ENCODE measurements around the gene TLX1. TPM values are rescaled to one million over a fixed set of nuclear protein-coding genes. Genes with fewer than 3 reads are reported as not detected.

The TLX1 gene
- under 1 TPM in 2 of 3 donors, not detected in 1; 0.02 to 0.09 TPM for polyA plus RNA-seq

- no peak within 1 kb of the TSS for H3K27ac ChIP-seq (ENCODE audit: low read depth, low read length)
- WGBS, 3 donors: 2% methylated on average over 80 to 83 of the region's 83 CpGs
Observed at GRCh38 chr10:101130984-101131961, at the start of gene TLX1. TSS of gene TLX1 (plus strand) at chr10:101131300. CDS start at chr10:101131542, 242 bp downstream.

GRCh38 chr10:101085846-101086245 is 45.3 kb upstream of the TLX1 start:
- 57 to 85% (median 80%) methylated on average over 6 of the region's 6 CpGs for WGBS, 3 donors
- no peak overlapping the region for H3K27ac ChIP-seq (ENCODE audit: low read depth, low read length)

DNA sequence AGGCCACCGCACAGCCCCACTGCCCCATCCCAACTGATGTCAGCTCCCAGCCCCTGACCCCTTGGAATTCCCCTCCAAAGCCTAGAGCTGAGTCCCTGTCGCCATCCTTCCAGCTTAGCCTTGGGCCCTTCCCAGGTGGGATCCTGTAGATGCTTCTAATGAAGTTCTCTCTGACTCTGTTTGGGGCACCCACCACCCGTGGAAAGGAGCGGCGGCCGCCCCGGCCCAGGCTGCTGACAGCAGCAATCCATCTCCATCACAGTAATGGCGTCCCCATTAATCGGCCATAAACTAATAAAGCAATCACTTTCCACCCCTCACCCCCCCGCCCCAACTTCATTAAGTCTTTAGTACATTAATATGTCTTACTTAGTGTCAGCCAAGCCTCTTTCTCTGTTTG is 43.7 kb upstream of the TLX1 start:
- 42 to 53% (median 50%) methylated on average over 10 of the region's 10 CpGs for WGBS, 3 donors
- no peak overlapping the region for H3K27ac ChIP-seq (ENCODE audit: low read depth, low read length)

DNA sequence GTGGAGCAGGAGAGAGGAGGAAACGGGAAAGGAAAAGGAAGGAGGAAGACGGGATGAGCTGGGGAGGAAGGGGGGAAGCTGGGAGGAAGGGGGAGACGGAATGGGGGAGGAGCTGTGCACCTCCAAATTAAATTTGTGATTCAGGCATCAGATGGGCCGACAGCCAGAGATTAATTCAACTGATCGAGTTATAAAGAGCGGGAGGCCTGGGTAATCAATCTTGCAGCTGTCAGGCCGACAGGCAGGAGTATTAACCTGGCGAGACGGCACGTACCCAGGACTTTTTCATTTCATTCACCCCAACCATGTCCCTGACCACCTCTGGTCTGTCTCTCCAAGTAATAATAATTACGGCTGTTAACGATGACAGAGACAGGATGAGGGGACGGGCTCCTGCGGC is 43.1 kb upstream of the TLX1 start:
- H3K27ac ChIP-seq (ENCODE audit: low read depth, low read length): no peak overlapping the region
- WGBS, 3 donors: 16 to 18% (median 17%) methylated on average over 14 of the region's 14 CpGs

- no peak overlapping the region for H3K27ac ChIP-seq (ENCODE audit: low read depth, low read length)
- 63 to 73% (median 72%) methylated on average over 11 of the region's 11 CpGs for WGBS, 3 donors
Observed at GRCh38 chr10:101089520-101090299, 41.4 kb upstream of the TLX1 start.

DNA sequence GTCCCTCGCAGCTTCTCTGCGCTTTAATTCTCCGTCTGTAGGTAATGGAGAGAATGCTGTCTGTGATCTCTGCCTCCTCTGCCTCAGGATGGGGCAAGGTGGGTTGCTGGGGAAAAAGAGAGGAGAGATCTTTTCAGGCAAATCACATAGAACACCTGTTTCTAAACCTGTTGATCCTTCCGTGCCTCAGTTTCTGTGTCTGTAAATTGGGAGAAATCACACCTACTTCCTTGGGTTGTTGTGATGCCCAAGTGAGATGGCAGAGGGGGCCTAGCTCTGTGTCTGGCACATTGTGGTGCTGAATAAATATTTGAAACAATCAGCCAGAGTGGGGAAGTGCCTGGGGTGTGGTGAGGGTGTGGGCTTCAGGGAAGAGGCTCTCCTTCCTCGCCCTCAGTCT is 40.5 kb upstream of the TLX1 start:
- H3K27ac ChIP-seq (ENCODE audit: low read depth, low read length): no peak overlapping the region
- 85 to 94% (median 90%) methylated on average over 5 of the region's 5 CpGs for WGBS, 3 donors

DNA sequence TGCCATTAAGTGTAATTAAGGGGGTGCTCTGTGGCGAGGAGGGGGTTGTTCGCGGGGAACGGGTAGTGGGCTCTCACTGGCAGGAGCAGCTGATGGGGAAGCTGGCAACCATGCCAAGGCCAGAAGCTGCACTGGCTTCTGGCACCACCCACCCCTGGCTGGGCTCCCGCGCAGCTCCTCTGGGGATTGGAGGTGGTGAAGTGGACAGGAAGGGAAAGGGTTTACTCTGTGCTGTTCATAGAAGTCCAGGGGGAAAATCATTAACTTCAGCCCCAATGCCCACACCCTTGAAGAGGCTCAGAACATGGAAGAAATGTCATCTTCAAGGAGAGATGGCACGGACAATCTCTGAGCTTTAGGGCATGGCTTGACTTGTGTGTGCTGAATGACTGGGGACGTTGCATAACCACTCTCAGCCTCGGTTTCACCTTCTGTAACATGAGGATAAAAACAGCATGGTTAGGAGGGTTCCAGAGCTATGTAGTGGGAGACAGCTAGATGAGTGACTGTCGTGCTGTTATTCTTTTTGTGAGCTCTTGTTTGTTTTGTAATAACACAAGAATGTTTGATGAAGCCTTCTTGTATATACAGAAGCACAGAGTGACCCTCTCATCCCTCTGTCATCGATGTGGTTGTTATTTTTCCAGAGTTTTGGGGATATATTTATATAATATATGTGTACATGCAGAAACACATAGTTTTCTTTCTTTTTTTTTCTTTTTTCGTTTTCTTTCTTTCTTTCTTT is 39.4 kb upstream of the TLX1 start:
- no peak overlapping the region for H3K27ac ChIP-seq (ENCODE audit: low read depth, low read length)
- WGBS, 3 donors: 61 to 74% (median 74%) methylated on average over 12 of the region's 12 CpGs

DNA sequence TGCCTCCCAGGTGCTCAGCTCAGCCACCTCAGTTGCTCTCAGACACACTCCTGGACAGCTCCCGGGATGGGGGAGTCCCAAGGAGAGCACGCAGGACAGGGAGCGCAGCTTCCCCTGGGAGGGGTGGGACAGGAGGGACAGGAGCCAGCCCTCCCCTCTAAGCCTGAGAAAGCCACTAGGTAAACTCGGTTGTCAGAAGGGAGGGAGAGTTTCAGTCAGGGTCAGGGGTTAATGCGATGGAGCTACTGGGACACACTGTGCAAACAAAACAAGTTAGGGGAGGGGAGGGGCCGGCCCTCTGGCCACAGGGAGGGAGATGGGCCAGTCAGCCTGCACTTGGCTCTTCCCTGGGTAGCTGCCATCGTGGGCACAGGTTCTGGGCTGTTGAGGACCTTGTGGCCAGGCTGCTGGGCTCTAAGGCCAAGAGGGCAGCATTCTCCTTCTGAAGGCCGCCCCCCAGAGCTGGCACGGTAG is 38.2 kb upstream of the TLX1 start:
- H3K27ac ChIP-seq (ENCODE audit: low read depth, low read length): no peak overlapping the region
- 32 to 49% (median 45%) methylated on average over 9 of the region's 9 CpGs for WGBS, 3 donors

GRCh38 chr10:101094121-101094879 is 36.8 kb upstream of the TLX1 start:
- 54 to 63% (median 60%) methylated on average over 14 of the region's 14 CpGs for WGBS, 3 donors
- H3K27ac ChIP-seq (ENCODE audit: low read depth, low read length): no peak overlapping the region

DNA sequence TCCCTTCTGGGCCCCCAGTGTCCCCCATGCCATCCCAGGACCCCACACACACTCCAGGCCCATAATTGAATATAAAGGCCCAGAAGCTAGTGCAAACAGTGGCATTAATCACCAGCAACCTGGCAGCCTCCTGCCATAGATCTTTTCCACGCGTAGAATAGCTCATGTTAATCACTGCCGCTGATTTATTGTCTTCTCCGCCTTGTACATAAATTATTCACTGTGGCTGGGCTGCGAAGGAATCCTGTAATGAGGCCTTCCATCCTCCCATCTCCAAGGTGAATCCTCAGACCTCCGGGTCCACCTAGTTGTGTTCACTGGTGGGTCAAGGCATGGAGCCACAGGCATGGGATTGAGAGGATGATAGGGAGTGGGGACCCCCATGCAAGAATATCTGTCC is 36.1 kb upstream of the TLX1 start:
- no peak overlapping the region for H3K27ac ChIP-seq (ENCODE audit: low read depth, low read length)
- 66 to 75% (median 68%) methylated on average over 6 of the region's 6 CpGs for WGBS, 3 donors

GRCh38 chr10:101095550-101096213 is 35.4 kb upstream of the TLX1 start:
- H3K27ac ChIP-seq (ENCODE audit: low read depth, low read length): no peak overlapping the region
- WGBS, 3 donors: 12 to 23% (median 20%) methylated on average over 7 of the region's 7 CpGs

DNA sequence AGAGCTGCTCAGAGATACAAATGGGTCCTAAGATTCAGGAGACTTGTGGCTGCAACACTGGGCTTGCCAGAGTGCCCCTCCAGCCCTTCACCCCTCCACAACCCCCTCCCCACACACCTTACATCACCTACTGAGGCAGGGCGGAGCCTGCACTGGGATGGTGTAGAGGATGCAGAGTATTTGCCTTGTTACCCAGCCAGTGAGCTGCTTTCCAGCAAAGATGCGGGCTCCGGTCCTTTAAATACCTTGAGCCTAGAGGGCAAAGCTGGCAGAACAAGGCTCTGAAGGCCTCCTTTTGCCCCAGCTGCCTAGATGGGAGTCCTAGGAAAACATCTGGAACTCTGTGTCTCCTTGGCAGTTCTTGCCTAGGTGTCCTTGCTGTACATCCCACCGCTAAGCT is 34.7 kb upstream of the TLX1 start:
- H3K27ac ChIP-seq (ENCODE audit: low read depth, low read length): no peak overlapping the region
- 84 to 92% (median 89%) methylated on average over 4 of the region's 4 CpGs for WGBS, 3 donors

DNA sequence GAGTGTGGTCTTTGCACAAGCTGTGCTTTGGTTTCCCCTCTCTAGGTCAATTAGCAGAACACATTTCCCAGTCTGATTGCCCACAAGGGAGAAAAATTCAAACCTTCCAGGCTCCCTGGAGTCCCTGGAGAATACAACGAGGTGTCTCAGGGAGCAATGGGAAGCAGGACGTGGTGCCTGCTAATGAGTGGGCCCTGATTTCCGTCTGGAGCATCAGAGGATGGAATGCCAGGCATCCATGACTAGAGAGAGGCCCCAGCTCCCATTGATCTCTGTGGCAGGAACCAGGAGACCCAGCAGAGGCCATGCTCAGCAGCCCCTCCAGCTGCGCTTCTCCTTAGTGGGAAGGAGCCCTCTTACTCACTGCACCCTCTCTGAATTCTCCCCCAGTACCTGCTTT is 33.2 kb upstream of the TLX1 start:
- 36 to 60% (median 56%) methylated on average over 4 of the region's 4 CpGs for WGBS, 3 donors
- no peak overlapping the region for H3K27ac ChIP-seq (ENCODE audit: low read depth, low read length)

DNA sequence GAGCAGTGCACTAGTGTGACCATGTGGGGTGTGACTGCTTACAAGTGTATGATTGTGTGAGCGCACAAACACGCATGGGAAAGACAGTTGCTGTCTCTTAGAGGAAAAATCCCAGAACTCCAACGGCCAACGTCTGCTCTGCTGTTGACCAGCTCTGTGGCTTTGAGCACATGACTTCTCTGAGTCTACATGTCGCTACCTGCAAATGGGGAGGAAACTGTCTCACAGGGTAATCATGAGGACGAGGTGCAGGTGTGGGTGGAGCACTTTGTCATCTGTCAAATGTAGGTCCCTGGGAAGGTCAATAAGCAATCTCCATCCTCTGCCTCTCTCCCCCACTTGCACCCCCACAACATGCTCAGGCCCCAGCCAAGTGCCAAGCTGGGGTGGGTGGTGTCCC is 31.2 kb upstream of the TLX1 start:
- WGBS, 3 donors: 62 to 70% (median 63%) methylated on average over 6 of the region's 6 CpGs

DNA sequence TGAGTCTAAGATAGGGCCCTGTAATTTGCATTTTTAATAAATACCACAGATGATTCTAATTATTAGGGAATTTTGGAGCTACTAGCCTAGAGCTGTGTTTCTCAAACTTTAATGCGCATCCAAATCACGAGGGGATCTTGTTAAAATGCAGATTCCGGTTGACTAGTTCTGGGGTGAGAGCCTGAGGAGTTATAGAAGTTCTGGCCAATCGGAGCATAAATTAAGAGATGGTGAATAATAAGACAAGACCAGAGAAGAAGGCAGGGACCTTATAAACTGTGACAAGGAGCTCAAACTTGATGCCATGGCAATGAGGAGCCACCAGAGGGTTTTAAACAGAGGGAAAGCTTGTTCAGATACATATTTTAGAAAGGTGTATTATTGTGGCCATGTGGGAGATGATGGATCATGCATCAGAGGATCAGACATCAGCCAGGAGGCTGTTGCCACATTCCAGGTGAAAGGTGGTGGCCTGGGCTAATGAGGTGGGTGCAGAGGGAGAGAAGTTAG is 29.7 kb upstream of the TLX1 start:
- WGBS, 3 donors: 70 to 76% (median 71%) methylated on average over 4 of the region's 4 CpGs
- no peak overlapping the region for H3K27ac ChIP-seq (ENCODE audit: low read depth, low read length)

More for the DNA sequence above, 31.2 kb upstream of the TLX1 start:
- no peak overlapping the region for H3K27ac ChIP-seq (ENCODE audit: low read depth, low read length)

GRCh38 chr10:101103430-101103829 is 27.7 kb upstream of the TLX1 start:
- 35 to 82% (median 81%) methylated on average over 2 of the region's 2 CpGs for WGBS, 3 donors
- no peak overlapping the region for H3K27ac ChIP-seq (ENCODE audit: low read depth, low read length)

- WGBS, 3 donors: 69 to 80% (median 71%) methylated on average over 6 of the region's 6 CpGs
- H3K27ac ChIP-seq (ENCODE audit: low read depth, low read length): no peak overlapping the region
Observed at GRCh38 chr10:101106351-101106750, 24.7 kb upstream of the TLX1 start.

Measured in adipose tissue (tissue), 3 donors.